MM.1S (cell line): ENCODE data around the gene DCANP1.

ENCODE experiments used
- CTCF ChIP-seq: fragments of 300-600 bp; sonication (generic); IDR thresholded peaks from 2 replicates; pipeline ENCODE4 v1.5.1; 2016; ENCODE audit warnings: antibody characterized with exemption, low read length, mixed read lengths
- EZH2 ChIP-seq: fragments of 300-600 bp; sonication (generic); optimal IDR thresholded peaks from 2 replicates; pipeline ENCODE3; 2017; ENCODE audit warnings: low read depth, mild to moderate bottlenecking, antibody characterized with exemption, low read length, mixed read lengths
- EZH2phosphoT487 ChIP-seq: fragments of 300-600 bp; sonication (generic); IDR thresholded peaks from 2 replicates; pipeline ENCODE4 v1.6.1; 2018; ENCODE audit warnings: antibody characterized with exemption, low read length

- TF ChIP-seq CTCF (no peak), EZH2 (no peak), EZH2phosphoT487 (no peak)
Observed at GRCh38 chr5:135449644-135450043, 2.5 kb upstream of the DCANP1 start.
